Astrocyte of the hippocampus (primary cell): ENCODE data around the gene FAM98C.
"Not testable (repeated sequence)": the region's sequence is repeated elsewhere in the genome, so short reads cannot be mapped to it uniquely, and the experiment has no call there.

Source experiments
- DNase-seq: peaks from one replicate; pipeline ENCODE4 v3.0.0; 2011; ENCODE audit warnings: low read depth, low spot score

The FAM98C gene

GRCh38 chr19:38425810-38426466 is 23.0 kb downstream of the FAM98C start, which contains the start of gene RASGRP4:
Gene RASGRP4 (minus strand): TSS chr19:38426219. CDS start chr19:38426091, 128 bp downstream.
- DNase-seq = no peak

- DNase-seq = not testable (repeated sequence)
Observed at GRCh38 chr19:38427035-38427677, 24.3 kb downstream of the FAM98C start.

GRCh38 chr19:38429055-38429810 is 26.3 kb downstream of the FAM98C start:
- DNase-seq = no peak

GRCh38 chr19:38429811-38430156 is 26.9 kb downstream of the FAM98C start:
- no peak for DNase-seq

GRCh38 chr19:38430931-38431330 is 28.0 kb downstream of the FAM98C start:
- no peak for DNase-seq

GRCh38 chr19:38433268-38433733 is 30.4 kb downstream of the FAM98C start, which contains the start of gene RYR1:
Gene RYR1 (plus strand): TSS chr19:38433691. CDS start chr19:38433830, 139 bp downstream.
- DNase-seq = peak; percentile 24

GRCh38 chr19:38434549-38435051 is 31.7 kb downstream of the FAM98C start:
- no peak for DNase-seq

- no peak for DNase-seq
Observed at GRCh38 chr19:38437295-38437694, 34.4 kb downstream of the FAM98C start.

GRCh38 chr19:38437917-38438316 is 35.0 kb downstream of the FAM98C start:
- DNase-seq = no peak

- no peak for DNase-seq
Observed at GRCh38 chr19:38440592-38440991, 37.7 kb downstream of the FAM98C start.

- no peak for DNase-seq
Observed at GRCh38 chr19:38441657-38442348, 38.9 kb downstream of the FAM98C start.

GRCh38 chr19:38442736-38443135 is 39.8 kb downstream of the FAM98C start:
- DNase-seq = no peak

GRCh38 chr19:38443458-38443999 is 40.6 kb downstream of the FAM98C start:
- DNase-seq = no peak

GRCh38 chr19:38444026-38444425 is 41.1 kb downstream of the FAM98C start:
- DNase-seq = no peak

- no peak for DNase-seq
Observed at GRCh38 chr19:38445362-38445761, 42.5 kb downstream of the FAM98C start.

GRCh38 chr19:38448225-38448624 is 45.3 kb downstream of the FAM98C start:
- no peak for DNase-seq

- DNase-seq = no peak
Observed at GRCh38 chr19:38449518-38449917, 46.6 kb downstream of the FAM98C start.

- no peak for DNase-seq
Observed at GRCh38 chr19:38451036-38451435, 48.1 kb downstream of the FAM98C start.

- no peak for DNase-seq
Observed at GRCh38 chr19:38451629-38452028, 48.7 kb downstream of the FAM98C start.

GRCh38 chr19:38452430-38453366 is 49.8 kb downstream of the FAM98C start:
- DNase-seq = no peak
